ENCODE data around the gene PCDHB7.
"Not testable (repeated sequence)": the region's sequence is repeated elsewhere in the genome, so short reads cannot be mapped to it uniquely, and the experiment has no call there.

DNA sequence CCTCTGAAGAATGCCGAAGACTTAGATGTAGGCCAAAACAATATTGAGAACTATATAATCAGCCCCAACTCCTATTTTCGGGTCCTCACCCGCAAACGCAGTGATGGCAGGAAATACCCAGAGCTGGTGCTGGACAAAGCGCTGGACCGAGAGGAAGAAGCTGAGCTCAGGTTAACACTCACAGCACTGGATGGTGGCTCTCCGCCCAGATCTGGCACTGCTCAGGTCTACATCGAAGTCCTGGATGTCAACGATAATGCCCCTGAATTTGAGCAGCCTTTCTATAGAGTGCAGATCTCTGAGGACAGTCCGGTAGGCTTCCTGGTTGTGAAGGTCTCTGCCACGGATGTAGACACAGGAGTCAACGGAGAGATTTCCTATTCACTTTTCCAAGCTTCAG, 42.1 kb downstream of the PCDHB7 start:
- TF ChIP-seq, protein P1, sequence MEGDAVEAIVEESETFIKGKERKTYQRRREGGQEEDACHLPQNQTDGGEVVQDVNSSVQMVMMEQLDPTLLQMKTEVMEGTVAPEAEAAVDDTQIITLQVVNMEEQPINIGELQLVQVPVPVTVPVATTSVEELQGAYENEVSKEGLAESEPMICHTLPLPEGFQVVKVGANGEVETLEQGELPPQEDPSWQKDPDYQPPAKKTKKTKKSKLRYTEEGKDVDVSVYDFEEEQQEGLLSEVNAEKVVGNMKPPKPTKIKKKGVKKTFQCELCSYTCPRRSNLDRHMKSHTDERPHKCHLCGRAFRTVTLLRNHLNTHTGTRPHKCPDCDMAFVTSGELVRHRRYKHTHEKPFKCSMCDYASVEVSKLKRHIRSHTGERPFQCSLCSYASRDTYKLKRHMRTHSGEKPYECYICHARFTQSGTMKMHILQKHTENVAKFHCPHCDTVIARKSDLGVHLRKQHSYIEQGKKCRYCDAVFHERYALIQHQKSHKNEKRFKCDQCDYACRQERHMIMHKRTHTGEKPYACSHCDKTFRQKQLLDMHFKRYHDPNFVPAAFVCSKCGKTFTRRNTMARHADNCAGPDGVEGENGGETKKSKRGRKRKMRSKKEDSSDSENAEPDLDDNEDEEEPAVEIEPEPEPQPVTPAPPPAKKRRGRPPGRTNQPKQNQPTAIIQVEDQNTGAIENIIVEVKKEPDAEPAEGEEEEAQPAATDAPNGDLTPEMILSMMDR (IDR thresholded peaks at IDR 0.05; ENCODE audit: low read depth, low read length) = not testable (repeated sequence)
- not testable (repeated sequence) for TF ChIP-seq EZH2phosphoT487 (IDR thresholded peaks at IDR 0.05; ENCODE audit: low read depth)

All from OCI-LY3 (cell line).